HG03095 (cell line): ENCODE results near the gene FAM168B.
"Not testable (repeated sequence)": the region's sequence is repeated elsewhere in the genome, so short reads cannot be mapped to it uniquely, and the experiment has no call there.

ENCODE experiments used
- ATAC-seq: cut with Tn5 transposase; IDR thresholded peaks from one replicate; pipeline ENCODE4 v1.9.1; 2021; ENCODE audit warnings: moderate library complexity; ENCODE audit not compliant: unreplicated experiment

The FAM168B gene

GRCh38 chr2:131103165-131103564 is 9.9 kb upstream of the FAM168B start:
- no peak for ATAC-seq

GRCh38 chr2:131094463-131095281 is 1.4 kb upstream of the FAM168B start:
- no peak for ATAC-seq

GRCh38 chr2:131093696-131094462 is 619 bp upstream of the FAM168B start:
- peak; percentile 68 for ATAC-seq

GRCh38 chr2:131092458-131093005 is 728 bp downstream of the FAM168B start:
- no peak for ATAC-seq

GRCh38 chr2:131085646-131086045 is 7.6 kb downstream of the FAM168B start:
- no peak for ATAC-seq

- no peak for ATAC-seq
These were observed 12.1 kb downstream of the FAM168B start for GRCh38 chr2:131081190-131081589.

GRCh38 chr2:131079931-131080330 is 13.3 kb downstream of the FAM168B start:
- not testable (repeated sequence) for ATAC-seq

GRCh38 chr2:131077966-131078365 is 15.3 kb downstream of the FAM168B start:
- ATAC-seq = no peak

GRCh38 chr2:131077182-131077846 is 15.9 kb downstream of the FAM168B start:
- ATAC-seq = no peak

GRCh38 chr2:131076707-131077106 is 16.6 kb downstream of the FAM168B start:
- ATAC-seq = no peak

- ATAC-seq = not testable (repeated sequence)
These were observed 17.7 kb downstream of the FAM168B start for GRCh38 chr2:131075578-131075977.

- ATAC-seq = not testable (repeated sequence)
These were observed 25.1 kb downstream of the FAM168B start for GRCh38 chr2:131068172-131068571.

- ATAC-seq = no peak
These were observed 25.7 kb downstream of the FAM168B start for GRCh38 chr2:131067465-131068125.

- ATAC-seq = no peak
These were observed 28.4 kb downstream of the FAM168B start for GRCh38 chr2:131064589-131065512.

GRCh38 chr2:131063501-131064283 is 29.6 kb downstream of the FAM168B start:
- ATAC-seq = no peak

GRCh38 chr2:131058920-131059319 is 34.3 kb downstream of the FAM168B start:
- no peak for ATAC-seq

- ATAC-seq = no peak
These were observed 34.9 kb downstream of the FAM168B start for GRCh38 chr2:131058214-131058843.

- no peak for ATAC-seq
These were observed 36.4 kb downstream of the FAM168B start for GRCh38 chr2:131056932-131057287.
